ENCODE results near the gene CBX2. TPM values are rescaled to one million over a fixed set of nuclear protein-coding genes. Genes with fewer than 3 reads are reported as not detected.

Gene CBX2
- total and polyA plus RNA-seq, 2 of the 4 experiments (the other 2 are of a cell fraction) = 2.0 to 3.2 TPM

DNA sequence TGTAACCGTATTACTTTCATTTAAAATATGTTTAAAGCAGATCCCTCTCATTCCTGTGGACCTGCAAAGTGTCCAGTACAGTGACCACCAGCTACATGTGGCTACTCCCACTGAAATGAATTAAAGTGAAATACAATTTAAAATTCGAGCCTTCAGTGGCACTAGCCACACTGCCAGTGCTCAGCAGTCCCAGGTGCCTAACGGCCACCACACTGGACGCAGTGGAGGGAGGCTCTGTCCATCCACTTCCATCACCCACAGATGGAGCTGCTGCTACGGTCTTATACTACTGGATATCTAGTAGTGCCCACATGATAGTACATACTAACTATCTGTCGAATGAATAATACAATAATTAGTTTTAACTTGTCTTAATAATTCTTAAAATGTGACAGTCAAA is 2.3 kb upstream of the CBX2 start:
- 0 out of 2 replicates have a peak, but pooled peaks cover 3% of the 10 kb centered on the region for H3K9me3 ChIP-seq (ENCODE audit: control insufficient read depth, insufficient read depth, low read length)
- no peak overlapping the region for H3K14ac ChIP-seq (replicated peaks; ENCODE audit: low read depth, low read length)
- H3K9ac ChIP-seq (ENCODE audit: low read depth, low read length) = no peak overlapping the region
- WGBS, 2 experiments (ENCODE audit: extremely low coverage in 2 of 2, insufficient read length in 1 of 2) = no CpG with 5 or more reads among the region's 6 CpGs
- ChIA-PET POLR2A (ENCODE audit: unreplicated experiment) (interaction anchor here (0.6 kb wide), 1 partner anchor 491 kb away, joined by 3 read pairs; no protein-coding TSS in a partner anchor), CTCF (no interaction called here)
- no peak overlapping the region for H3K18ac ChIP-seq (ENCODE audit: low read depth, low read length)
- H2AK5ac ChIP-seq (ENCODE audit: low read depth, low read length) = no peak overlapping the region
- no peak overlapping the region for H2BK5ac ChIP-seq (ENCODE audit: low read depth, low read length, poor library complexity, severe bottlenecking)
- no peak overlapping the region for H2AK9ac ChIP-seq (replicated peaks; ENCODE audit: low read depth, low read length, poor library complexity)
- H3K79me1 ChIP-seq (ENCODE audit: low read depth in 1 of 2, low read length in 2 of 2) = no peaks in the 10 kb centered on the region; a peak in 1 of 4 replicates
- H3K56ac ChIP-seq (ENCODE audit: extremely low read depth, insufficient read depth, low read length) = no peak overlapping the region
- no peaks in the 10 kb centered on the region for H3K36me3 ChIP-seq (ENCODE audit: control insufficient read depth, insufficient read depth, low read length)
- intact Hi-C loops (cut with micrococcal nuclease) = no loop called here
- H4K8ac ChIP-seq (ENCODE audit: low read depth in 2 of 2, low read length in 2 of 2) = no peak overlapping the region
- H2BK120ac ChIP-seq (ENCODE audit: low read depth, low read length) = no peak overlapping the region
- H2BK15ac ChIP-seq (ENCODE audit: low read depth, low read length) = no peak overlapping the region
- no peaks in the 10 kb centered on the region for H3K9me1 ChIP-seq (ENCODE audit: insufficient read depth, low read length)
- no peak for TF ChIP-seq FOS (IDR thresholded peaks at IDR 0.05; ENCODE audit: low read depth, low read length)
- TF ChIP-seq NFE2L2 (IDR thresholded peaks at IDR 0.05; ENCODE audit: low read depth, low read length) = no peak
- no peak for TF ChIP-seq MAFK (IDR thresholded peaks at IDR 0.05; ENCODE audit: low read depth, low read length)
- TF ChIP-seq, protein P1, sequence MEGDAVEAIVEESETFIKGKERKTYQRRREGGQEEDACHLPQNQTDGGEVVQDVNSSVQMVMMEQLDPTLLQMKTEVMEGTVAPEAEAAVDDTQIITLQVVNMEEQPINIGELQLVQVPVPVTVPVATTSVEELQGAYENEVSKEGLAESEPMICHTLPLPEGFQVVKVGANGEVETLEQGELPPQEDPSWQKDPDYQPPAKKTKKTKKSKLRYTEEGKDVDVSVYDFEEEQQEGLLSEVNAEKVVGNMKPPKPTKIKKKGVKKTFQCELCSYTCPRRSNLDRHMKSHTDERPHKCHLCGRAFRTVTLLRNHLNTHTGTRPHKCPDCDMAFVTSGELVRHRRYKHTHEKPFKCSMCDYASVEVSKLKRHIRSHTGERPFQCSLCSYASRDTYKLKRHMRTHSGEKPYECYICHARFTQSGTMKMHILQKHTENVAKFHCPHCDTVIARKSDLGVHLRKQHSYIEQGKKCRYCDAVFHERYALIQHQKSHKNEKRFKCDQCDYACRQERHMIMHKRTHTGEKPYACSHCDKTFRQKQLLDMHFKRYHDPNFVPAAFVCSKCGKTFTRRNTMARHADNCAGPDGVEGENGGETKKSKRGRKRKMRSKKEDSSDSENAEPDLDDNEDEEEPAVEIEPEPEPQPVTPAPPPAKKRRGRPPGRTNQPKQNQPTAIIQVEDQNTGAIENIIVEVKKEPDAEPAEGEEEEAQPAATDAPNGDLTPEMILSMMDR (conservative IDR thresholded peaks at IDR 0.05; ENCODE audit: low read depth, low read length) = no peak
- no peak for TF ChIP-seq RFX5 (IDR thresholded peaks at IDR 0.05; ENCODE audit: low read depth, low read length)
- TF ChIP-seq RCOR1 (IDR thresholded peaks at IDR 0.05; ENCODE audit: insufficient replicate concordance, low read length) = no peak
- no peak for TF ChIP-seq RAD21 (IDR thresholded peaks at IDR 0.05; ENCODE audit: low read length)
- TF ChIP-seq BHLHE40 (IDR thresholded peaks at IDR 0.05; ENCODE audit: low read depth, low read length) = no peak
- no peak for TF ChIP-seq CEBPB (IDR thresholded peaks at IDR 0.05; ENCODE audit: low read depth, low read length)
- no peak for TF ChIP-seq POLR2A (IDR thresholded peaks at IDR 0.05; ENCODE audit: low read depth, low read length)
- TF ChIP-seq CHD1 (IDR thresholded peaks at IDR 0.05; ENCODE audit: low read depth, low read length) = no peak
- no peak for TF ChIP-seq MXI1 (IDR thresholded peaks at IDR 0.05; ENCODE audit: borderline replicate concordance, low read depth, low read length)
- no peak overlapping the region for H3K4me2 ChIP-seq (ENCODE audit: low read depth, low read length)
- no peak overlapping the region for H3K4ac ChIP-seq (ENCODE audit: low read depth, low read length)
- BruUV-seq (replicated peaks) = no TSS peak
- no peak overlapping the region for H4K5ac ChIP-seq (ENCODE audit: low read depth, low read length)
- peaks cover 49% of the 10 kb centered on the region for H3K27me3 ChIP-seq (ENCODE audit: control insufficient read depth, insufficient read depth, low read length)
- H2BK20ac ChIP-seq (ENCODE audit: low read depth, low read length) = no peak overlapping the region
- in situ Hi-C loops (cut with MboI; ENCODE audit: low sequenced_read_pairs) = no loop called here
- H2AFZ ChIP-seq (replicated peaks; ENCODE audit: low read length, poor library complexity) = no peak overlapping the region
- H3K4me1 ChIP-seq (ENCODE audit: control insufficient read depth, insufficient read depth, low read length) = peaks cover 3% of the 10 kb centered on the region; the same call in 1 of the 2 replicates
- H4K20me1 ChIP-seq (ENCODE audit: insufficient read depth, low read length) = peaks cover 3% of the 10 kb centered on the region; the same call in 1 of the 2 replicates
- H3K4me3 ChIP-seq (ENCODE audit: insufficient read depth, low read depth, low read length) = no peak overlapping the region
- DNase-seq (no peak), ATAC-seq (ENCODE audit: low read depth) (no peak)
- H4K91ac ChIP-seq (ENCODE audit: insufficient read depth, low read depth, low read length) = no peak overlapping the region
- no peak overlapping the region for H3K27ac ChIP-seq (ENCODE audit: insufficient read depth, low read length)
- H3K23ac ChIP-seq (ENCODE audit: low read depth, low read length) = no peak overlapping the region
- dilution Hi-C loops (cut with HindIII; ENCODE audit: low sequenced_read_pairs, unreplicated experiment) = no loop called here
